HG03196 (cell line): ENCODE results near the gene IFIT5.
"Not testable (repeated sequence)": the region's sequence is repeated elsewhere in the genome, so short reads cannot be mapped to it uniquely, and the experiment has no call there.

Experiments
- ATAC-seq: cut with Tn5 transposase; IDR thresholded peaks from one replicate; pipeline ENCODE4 v1.9.1; 2021; ENCODE audit not compliant: unreplicated experiment

IFIT5 gene

GRCh38 chr10:89414146-89414878 is at the start of gene IFIT5:
Gene IFIT5, plus strand, starts transcription at chr10:89414568. Its CDS starts 231 bp downstream, at chr10:89414799.
- peak; percentile 70 for ATAC-seq

- peak; percentile 62 for ATAC-seq
Observed at GRCh38 chr10:89367529-89367928, 46.8 kb upstream of the IFIT5 start.

- no peak for ATAC-seq
Observed at GRCh38 chr10:89368129-89368528, 46.2 kb upstream of the IFIT5 start.

GRCh38 chr10:89369156-89370105 is 44.9 kb upstream of the IFIT5 start:
- no peak for ATAC-seq

- no peak for ATAC-seq
Observed at GRCh38 chr10:89371079-89371478, 43.3 kb upstream of the IFIT5 start.

GRCh38 chr10:89371987-89372386 is 42.4 kb upstream of the IFIT5 start:
- ATAC-seq: no peak

GRCh38 chr10:89373916-89374711 is 40.3 kb upstream of the IFIT5 start:
- ATAC-seq: no peak

GRCh38 chr10:89374713-89375141 is 39.6 kb upstream of the IFIT5 start:
- ATAC-seq: no peak

- ATAC-seq: no peak
Observed at GRCh38 chr10:89377705-89378637, 36.4 kb upstream of the IFIT5 start, which contains the start of gene IFIT1B. Gene IFIT1B, plus strand, starts transcription at chr10:89378056. Its CDS starts 80 bp downstream, at chr10:89378136.

GRCh38 chr10:89379103-89379502 is 35.3 kb upstream of the IFIT5 start:
- no peak for ATAC-seq

- ATAC-seq: no peak
Observed at GRCh38 chr10:89382757-89383156, 31.6 kb upstream of the IFIT5 start.

GRCh38 chr10:89384474-89385340 is 29.7 kb upstream of the IFIT5 start:
- ATAC-seq: no peak

- no peak for ATAC-seq
Observed at GRCh38 chr10:89388806-89389205, 25.6 kb upstream of the IFIT5 start.

GRCh38 chr10:89389254-89389653 is 25.1 kb upstream of the IFIT5 start:
- ATAC-seq: no peak

GRCh38 chr10:89390476-89391225 is 23.7 kb upstream of the IFIT5 start:
- no peak for ATAC-seq

- not testable (repeated sequence) for ATAC-seq
Observed at GRCh38 chr10:89391226-89391576, 23.2 kb upstream of the IFIT5 start.

- peak; percentile 72 for ATAC-seq
Observed at GRCh38 chr10:89391907-89392756, 22.2 kb upstream of the IFIT5 start, which contains the start of gene IFIT1. Gene IFIT1, plus strand, starts transcription at chr10:89392623. Its CDS starts 90 bp downstream, at chr10:89392713.
